NCI-H510A (cell line): ENCODE results near the gene S100A2.
"Not testable (repeated sequence)": the region's sequence is repeated elsewhere in the genome, so short reads cannot be mapped to it uniquely, and the experiment has no call there.

ENCODE experiments used
- DNase-seq: peaks from one replicate; lab custom pipeline; 2025; lab: John Stamatoyannopoulos, UW

Gene S100A2

GRCh38 chr1:153588482-153588881 is 22.8 kb upstream of the S100A2 start:
- no peak for DNase-seq

GRCh38 chr1:153588033-153588432 is 22.4 kb upstream of the S100A2 start:
- not testable (repeated sequence) for DNase-seq

GRCh38 chr1:153587314-153587713 is 21.7 kb upstream of the S100A2 start:
- DNase-seq, result no peak

DNA sequence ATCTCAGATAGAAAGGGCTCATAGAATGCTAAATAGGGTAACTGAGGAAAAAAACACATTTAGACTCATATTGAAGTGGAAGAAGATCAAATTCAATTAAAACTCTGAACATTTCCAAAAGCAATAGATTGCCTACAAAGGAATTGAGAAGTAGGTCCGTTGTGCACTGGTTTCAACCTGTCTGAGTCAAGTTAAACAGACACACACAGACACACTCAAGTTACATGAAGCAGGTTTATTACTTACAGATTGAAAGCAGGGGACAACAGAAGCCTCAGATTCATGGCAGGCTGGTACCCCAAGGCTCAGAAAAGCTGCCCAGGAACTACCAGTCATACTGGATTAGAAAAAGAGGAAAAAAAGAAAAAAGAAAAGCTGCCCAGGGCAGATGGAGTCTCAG is 20.7 kb upstream of the S100A2 start:
- DNase-seq, result no peak

- no peak for DNase-seq
Measured at GRCh38 chr1:153585006-153585405, 19.4 kb upstream of the S100A2 start.

- no peak for DNase-seq
Measured at GRCh38 chr1:153583976-153584375, 18.3 kb upstream of the S100A2 start.

GRCh38 chr1:153583514-153583913 is 17.9 kb upstream of the S100A2 start:
- DNase-seq, result not testable (repeated sequence)

- not testable (repeated sequence) for DNase-seq
Measured at GRCh38 chr1:153582836-153583235, 17.2 kb upstream of the S100A2 start.

GRCh38 chr1:153578936-153579335 is 13.3 kb upstream of the S100A2 start:
- DNase-seq, result no peak

- no peak for DNase-seq
Measured at GRCh38 chr1:153578490-153578889, 12.8 kb upstream of the S100A2 start.

GRCh38 chr1:153577624-153578051 is 12.0 kb upstream of the S100A2 start:
- no peak for DNase-seq

GRCh38 chr1:153577138-153577537 is 11.5 kb upstream of the S100A2 start:
- no peak for DNase-seq

GRCh38 chr1:153575497-153575896 is 9.9 kb upstream of the S100A2 start:
- not testable (repeated sequence) for DNase-seq

DNA sequence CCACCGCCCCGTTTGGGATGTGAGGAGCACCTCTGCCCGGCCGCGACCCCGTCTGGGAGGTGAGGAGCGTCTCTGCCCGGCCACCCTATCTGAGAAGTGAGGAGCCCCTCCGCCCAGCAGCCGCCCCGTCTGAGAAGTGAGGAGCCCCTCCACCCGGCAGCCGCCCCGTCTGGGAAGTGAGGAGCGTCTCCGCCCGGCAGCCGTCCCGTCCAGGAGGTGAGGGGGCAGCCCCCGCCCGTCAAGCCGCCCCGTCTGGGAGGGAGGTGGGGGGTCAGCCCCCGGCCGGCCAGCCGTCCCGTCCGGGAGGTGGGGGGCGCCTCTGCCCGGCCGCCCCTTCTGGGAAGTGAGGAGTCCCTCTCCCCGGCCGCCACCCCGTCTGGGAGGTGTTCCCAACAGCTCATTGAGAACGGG is 9.4 kb upstream of the S100A2 start:
- not testable (repeated sequence) for DNase-seq

GRCh38 chr1:153573351-153573750 is 7.7 kb upstream of the S100A2 start:
- DNase-seq, result no peak

DNA sequence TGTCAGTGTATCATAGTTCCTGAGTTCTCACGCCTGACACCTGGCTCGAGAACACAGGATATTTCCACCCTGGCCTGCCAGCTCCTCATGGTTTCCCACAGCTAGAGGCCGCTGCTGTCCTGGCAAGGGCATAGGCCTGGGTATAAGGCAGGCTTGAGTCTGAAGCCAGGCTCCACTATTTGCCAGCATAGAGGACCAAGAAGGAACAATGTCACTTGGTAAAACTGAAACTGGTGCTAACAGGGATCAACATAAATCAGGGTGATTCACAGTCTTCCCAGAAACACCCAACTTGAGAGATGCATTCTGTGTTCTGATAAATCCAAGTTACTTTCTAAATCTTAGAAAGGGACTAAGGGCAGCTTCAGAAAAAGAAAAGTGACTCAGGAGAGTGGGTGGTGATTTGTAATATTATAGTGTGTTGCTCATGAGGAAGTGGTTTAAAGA is 6.9 kb upstream of the S100A2 start:
- peak; percentile 67 for DNase-seq

- no peak for DNase-seq
Measured at GRCh38 chr1:153571706-153572105, 6.1 kb upstream of the S100A2 start.

DNA sequence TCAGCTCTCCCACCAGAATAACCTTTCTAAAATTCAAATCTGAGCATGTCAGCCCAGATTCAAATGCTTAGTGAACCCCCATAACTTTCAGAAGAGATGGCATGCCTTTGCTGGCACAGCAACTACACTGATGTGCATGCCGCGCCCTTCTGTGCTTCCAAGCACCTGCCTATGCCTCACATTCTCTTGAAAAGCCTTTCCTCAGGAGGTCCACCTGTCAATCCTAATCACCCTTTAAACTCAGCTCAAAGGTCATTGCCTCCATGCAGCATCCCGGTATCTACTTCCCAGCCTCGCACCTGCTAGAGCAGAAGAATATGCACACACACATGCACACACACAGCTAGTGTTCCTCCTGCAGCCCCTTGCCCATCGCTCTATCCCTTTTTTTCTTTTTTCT is 5.2 kb upstream of the S100A2 start:
- no peak for DNase-seq

GRCh38 chr1:153569465-153569864 is 3.8 kb upstream of the S100A2 start:
- no peak for DNase-seq

- DNase-seq, result peak; percentile 70
Measured at GRCh38 chr1:153568367-153569099, 2.9 kb upstream of the S100A2 start.

DNA sequence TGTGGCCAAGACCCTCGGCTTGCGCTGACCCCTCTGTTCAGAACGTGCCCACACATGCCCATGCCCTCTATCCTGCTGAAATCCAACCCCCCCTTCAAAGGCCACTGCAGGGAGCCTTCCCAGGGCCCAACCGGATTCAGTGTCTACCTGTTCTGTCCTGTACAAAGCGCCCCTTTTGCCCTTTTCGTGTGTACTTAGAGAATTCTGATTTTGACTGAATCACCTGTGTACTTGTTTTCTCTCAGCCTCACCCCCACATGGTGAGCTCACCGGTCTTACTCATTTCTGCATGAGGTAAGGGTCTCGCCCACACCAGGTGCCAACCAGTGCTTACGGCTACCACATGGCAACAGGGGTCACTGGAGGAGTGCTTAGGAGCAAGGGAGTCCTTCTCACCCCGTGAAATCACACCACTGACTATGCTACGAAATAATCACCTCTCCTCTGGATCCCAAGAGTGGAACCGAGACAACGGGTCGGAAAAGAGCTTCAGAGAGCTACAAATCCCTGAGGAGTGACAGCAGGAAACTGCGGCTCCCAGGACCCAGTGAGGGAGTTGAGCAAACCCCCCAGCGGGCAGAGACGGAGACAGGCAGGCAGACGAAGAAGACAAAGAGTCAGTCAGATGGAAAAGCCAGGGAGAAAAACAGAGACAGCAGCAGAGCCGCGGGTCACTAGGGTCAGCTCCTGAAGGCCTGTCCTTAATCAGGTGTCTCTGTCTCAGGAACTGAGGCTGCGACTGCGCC is 2.1 kb upstream of the S100A2 start:
- no peak for DNase-seq

- DNase-seq, result peak; percentile 89
Measured at GRCh38 chr1:153566414-153567371, 1.0 kb upstream of the S100A2 start.
